Body of pancreas (tissue), 4 donors: ENCODE measurements around the gene ZNF236. TPM values are rescaled to one million over a fixed set of nuclear protein-coding genes. Genes with fewer than 3 reads are reported as not detected.

Source experiments
- ATAC-seq: fragments of 150-250 bp; one replicate; pipeline ENCODE4 v1.9.1; 2016
- DNase-seq, 4 donors: peaks; one replicate each; pipeline ENCODE4 v3.0.0-alpha.2; 2019
- H3K27ac ChIP-seq, 4 donors: fragments of 200-600 bp; sonication (generic); 1 replicate in 3 of 4; 2 replicates in 1 of 4; pipeline versions ENCODE4 v1.5.1 to v1.6.1; 2016 to 2019; ENCODE audit warnings: mild to moderate bottlenecking in 1 of 4, mixed read lengths in 1 of 4, moderate library complexity in 1 of 4
- H3K27me3 ChIP-seq, 2 donors: fragments of 200-600 bp; sonication (generic); one replicate each; pipeline ENCODE4 v1.6.0; 2016; ENCODE audit warnings: mild to moderate bottlenecking in 1 of 2
- H3K36me3 ChIP-seq, 2 donors: fragments of 200-600 bp; sonication (generic); replicated peaks in 1 of 2; 2 replicates each; pipeline ENCODE4 v1.5.1; 2016; ENCODE audit warnings: low read depth in 2 of 2; ENCODE audit not compliant: insufficient read depth in 1 of 2
- H3K4me1 ChIP-seq: fragments of 200-600 bp; sonication (generic); one replicate; pipeline ENCODE4 v1.6.0; 2016
- H3K4me3 ChIP-seq, 2 donors: fragments of 200-600 bp; sonication (generic); 1 replicate in 1 of 2; 2 replicates in 1 of 2; pipeline ENCODE4 v1.5.1; 2016 to 2019
- H3K9me3 ChIP-seq, 3 donors: fragments of 200-600 bp; sonication (generic); 1 replicate in 2 of 3; 2 replicates in 1 of 3; pipeline ENCODE4 v1.5.1; 2016
- POLR2A ChIP-seq, 3 donors: fragments of 450-650 bp; IDR thresholded peaks; one replicate each; pipeline ENCODE4 v1.6.1; 2016; ENCODE audit warnings: antibody characterized with exemption in 3 of 3, mild to moderate bottlenecking in 2 of 3
- WGBS, 2 donors: methylation state at CpG; one replicate each; pipeline ENCODE4 v1.1.5; 2017; 5-methylcytosine and 5-hydroxymethylcytosine counted together
- intact Hi-C: fragments of 100-400 bp; cut with DNase I; formaldehyde crosslinking; loops from one replicate; pipeline ENCODE4 v1.15.1; 2023
- total RNA-seq, 2 donors: library from RNA; depleted of rRNA; stranded (reverse); fragments of >200 nt; gene quantifications; one replicate each; pipeline ENCODE4 v1.1.0, GENCODE V29; 2016
- TF ChIP-seq, protein P1 (sequence below), 7 experiments: fragments of 450-650 bp in 4 of 7; fragments of 200-600 bp in 3 of 7; sonication (generic) in 3 of 7; IDR thresholded peaks; one replicate each; pipeline ENCODE4 v1.5.1; 2016 to 2019; ENCODE audit warnings: antibody characterized with exemption in 7 of 7

ZNF236 gene
- total RNA-seq, 2 donors from 2014 or later: 9.6 to 22.7 TPM

GRCh38 chr18:76839086-76839794 is 16.9 kb downstream of the ZNF236 start:
- TF ChIP-seq POLR2A (IDR thresholded peaks at IDR 0.05): no peak
- TF ChIP-seq, protein P1, sequence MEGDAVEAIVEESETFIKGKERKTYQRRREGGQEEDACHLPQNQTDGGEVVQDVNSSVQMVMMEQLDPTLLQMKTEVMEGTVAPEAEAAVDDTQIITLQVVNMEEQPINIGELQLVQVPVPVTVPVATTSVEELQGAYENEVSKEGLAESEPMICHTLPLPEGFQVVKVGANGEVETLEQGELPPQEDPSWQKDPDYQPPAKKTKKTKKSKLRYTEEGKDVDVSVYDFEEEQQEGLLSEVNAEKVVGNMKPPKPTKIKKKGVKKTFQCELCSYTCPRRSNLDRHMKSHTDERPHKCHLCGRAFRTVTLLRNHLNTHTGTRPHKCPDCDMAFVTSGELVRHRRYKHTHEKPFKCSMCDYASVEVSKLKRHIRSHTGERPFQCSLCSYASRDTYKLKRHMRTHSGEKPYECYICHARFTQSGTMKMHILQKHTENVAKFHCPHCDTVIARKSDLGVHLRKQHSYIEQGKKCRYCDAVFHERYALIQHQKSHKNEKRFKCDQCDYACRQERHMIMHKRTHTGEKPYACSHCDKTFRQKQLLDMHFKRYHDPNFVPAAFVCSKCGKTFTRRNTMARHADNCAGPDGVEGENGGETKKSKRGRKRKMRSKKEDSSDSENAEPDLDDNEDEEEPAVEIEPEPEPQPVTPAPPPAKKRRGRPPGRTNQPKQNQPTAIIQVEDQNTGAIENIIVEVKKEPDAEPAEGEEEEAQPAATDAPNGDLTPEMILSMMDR (IDR thresholded peaks at IDR 0.05): no peak
- DNase-seq: no peak
- Histone ChIP-seq H3K27me3 (no peaks in the 10 kb centered on the region), H3K36me3 (no peaks in the 10 kb centered on the region), H3K27ac (peak overlapping the region in 1 of 4 donors; percentile 13), H3K4me1 (peaks cover 45% of the 10 kb centered on the region), H3K4me3 (no peak overlapping the region), H3K9me3 (no peaks in the 10 kb centered on the region)
- WGBS, 2 donors: 61 to 71% methylated on average over 4 of the region's 4 CpGs
- ATAC-seq: no peak
- intact Hi-C loops: no loop called here

DNA sequence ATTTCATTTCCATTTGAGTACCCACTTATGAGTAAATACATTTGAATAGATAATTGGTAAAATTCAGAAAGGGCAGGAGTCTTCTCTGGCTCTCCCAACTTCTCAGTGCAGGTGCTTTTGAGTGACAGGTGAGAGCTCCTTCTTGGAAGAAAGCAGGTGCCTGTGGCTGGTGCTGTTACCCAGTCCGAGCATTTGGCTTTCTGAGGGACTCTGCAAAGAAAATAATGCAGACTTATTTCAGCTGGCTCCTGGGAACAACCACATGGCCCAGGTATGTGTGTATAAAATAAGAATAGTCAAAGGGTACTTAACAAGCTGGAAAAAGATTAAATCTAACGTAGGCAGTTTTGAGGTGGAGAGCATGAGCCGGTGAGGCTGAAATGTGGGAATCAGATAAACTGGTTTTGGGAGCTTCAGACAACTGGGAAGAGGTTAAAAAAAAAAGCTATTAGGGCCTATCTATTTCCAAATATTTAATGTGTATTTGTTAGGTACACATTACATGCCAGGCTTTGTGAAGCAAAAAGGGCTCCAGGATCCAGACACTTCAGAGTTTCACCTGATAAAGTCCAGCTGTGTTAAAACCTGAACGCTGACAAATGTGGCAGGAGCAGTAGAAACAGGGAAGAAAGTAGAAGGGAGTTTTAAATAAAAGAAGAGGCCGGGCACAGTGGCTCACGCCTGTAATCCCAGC is 20.6 kb downstream of the ZNF236 start:
- H3K4me3 ChIP-seq: no peak overlapping the region
- DNase-seq (peak in 2 of 4 donors; percentile 28 to 36), ATAC-seq (peak; percentile 38)
- H3K27ac ChIP-seq: peak overlapping the region in 3 of 4 donors; percentile 56 to 63 (median 60)
- H3K4me1 ChIP-seq: peaks cover 53% of the 10 kb centered on the region
- no peak for TF ChIP-seq POLR2A (IDR thresholded peaks at IDR 0.05)
- TF ChIP-seq, protein P1 (IDR thresholded peaks at IDR 0.05): no peak
- H3K27me3 ChIP-seq: no peaks in the 10 kb centered on the region
- intact Hi-C loops: no loop called here
- no peaks in the 10 kb centered on the region for H3K9me3 ChIP-seq
- no peaks in the 10 kb centered on the region for H3K36me3 ChIP-seq
- 22 to 29% methylated on average over 6 of the region's 6 CpGs for WGBS, 2 donors

DNA sequence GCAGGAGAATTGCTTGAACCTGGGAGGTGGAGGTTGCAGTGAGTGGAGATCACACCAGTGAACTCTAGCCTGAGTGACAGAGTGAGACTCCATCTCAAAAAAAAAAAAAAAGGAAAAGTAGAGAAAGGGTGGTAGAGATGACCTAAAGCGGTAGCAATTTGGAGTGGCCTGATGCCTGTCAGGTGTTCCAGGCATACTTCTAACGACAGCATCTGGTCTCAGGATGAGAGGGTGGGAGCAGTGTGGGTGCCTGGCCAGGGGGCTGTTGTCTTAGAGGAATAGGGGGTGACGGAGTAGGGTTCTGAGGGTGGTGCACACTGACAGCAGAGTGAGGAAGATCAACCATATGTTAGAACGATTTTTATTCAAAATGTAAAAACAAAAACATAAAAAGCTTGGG is 21.8 kb downstream of the ZNF236 start:
- no peak for TF ChIP-seq POLR2A (IDR thresholded peaks at IDR 0.05)
- TF ChIP-seq, protein P1 (IDR thresholded peaks at IDR 0.05): no peak
- Histone ChIP-seq H3K4me3 (no peak overlapping the region), H3K4me1 (peaks cover 48% of the 10 kb centered on the region), H3K9me3 (no peaks in the 10 kb centered on the region), H3K27ac (peak overlapping the region in 1 of 4 donors; percentile 9), H3K27me3 (no peaks in the 10 kb centered on the region), H3K36me3 (no peaks in the 10 kb centered on the region)
- no peak for DNase-seq
- WGBS, 2 donors: 70 to 88% methylated on average over 4 of the region's 4 CpGs
- no peak for ATAC-seq
- intact Hi-C loops: no loop called here

- intact Hi-C loops: no loop called here
- H3K4me3 ChIP-seq: no peak overlapping the region
Observed at GRCh38 chr18:76844742-76845477, 22.6 kb downstream of the ZNF236 start.

More at GRCh38 chr18:76844742-76845477, 22.6 kb downstream of the ZNF236 start:
- H3K27ac ChIP-seq: peak overlapping the region in 2 of 4 donors; percentile 27 to 43
- no peaks in the 10 kb centered on the region for H3K36me3 ChIP-seq
- no peak for TF ChIP-seq POLR2A (IDR thresholded peaks at IDR 0.05)
- TF ChIP-seq, protein P1 (IDR thresholded peaks at IDR 0.05): no peak
- WGBS, 2 donors: 61 to 68% methylated on average over 4 of the region's 4 CpGs
- no peaks in the 10 kb centered on the region for H3K27me3 ChIP-seq
- peaks cover 48% of the 10 kb centered on the region for H3K4me1 ChIP-seq
- DNase-seq (no peak), ATAC-seq (peak; percentile 59)
- H3K9me3 ChIP-seq: no peaks in the 10 kb centered on the region
